ENCODE measurements around the gene COPZ1. TPM values are rescaled to one million over a fixed set of nuclear protein-coding genes. Genes with fewer than 3 reads are reported as not detected.

COPZ1 gene
- total RNA-seq, 1 experiment from 2014 or later = 104 TPM

- Mint-ChIP-seq H3K4me3 (no peak overlapping the region), H3K36me3 (ENCODE audit: insufficient read depth in 1 of 3, low read depth in 3 of 3) (peaks cover 19 to 35% (median 31%) of the 10 kb centered on the region in 3 experiments; a peak in 6 of 7 replicates), H3K27me3 (ENCODE audit: low read depth) (no peaks in the 10 kb centered on the region), H3K4me1 (peaks cover 2 to 3% of the 10 kb centered on the region in 2 experiments; a peak in 2 of 4 replicates), H3K27ac (no peak overlapping the region), H3K9me3 (no peaks in the 10 kb centered on the region)
- H4K20me1 ChIP-seq (ENCODE audit: control insufficient read depth, insufficient read depth, insufficient read length) = no peaks in the 10 kb centered on the region
- H3K4me1 ChIP-seq (ENCODE audit: insufficient read depth, low read length) = no peaks in the 10 kb centered on the region
- no peak overlapping the region for H3K27ac ChIP-seq (ENCODE audit: insufficient read length, low read depth, low read length)
- no peak for DNase-seq
- H3T11ph ChIP-seq (ENCODE audit: low read length) = no peak overlapping the region
- no peaks in the 10 kb centered on the region for H3K27me3 ChIP-seq (ENCODE audit: insufficient read depth, low read length)
- H3K9me3 ChIP-seq (ENCODE audit: control insufficient read depth, low read depth, low read length) = no peaks in the 10 kb centered on the region
- H3K4me2 ChIP-seq (ENCODE audit: insufficient read depth, insufficient read length, low read length) = no peak overlapping the region
- no peaks in the 10 kb centered on the region for H3K23me2 ChIP-seq (ENCODE audit: insufficient read length, low read depth, low read length, poor library complexity, severe bottlenecking)
- H2BK15ac ChIP-seq (ENCODE audit: low read depth, low read length) = no peak overlapping the region
- no peak overlapping the region for H2BK12ac ChIP-seq (ENCODE audit: insufficient read length, low read depth, low read length)
- no peak overlapping the region for H2BK120ac ChIP-seq (ENCODE audit: low read depth, low read length, poor library complexity, severe bottlenecking)
- H3K79me2 ChIP-seq (ENCODE audit: insufficient read depth, low read length) = no peaks in the 10 kb centered on the region
- H3K56ac ChIP-seq (ENCODE audit: insufficient read length, low read depth, low read length) = no peak overlapping the region
- H3K23ac ChIP-seq (ENCODE audit: insufficient read length, low read depth, low read length) = no peak overlapping the region
- no peak for TF ChIP-seq CTCF (conservative IDR thresholded peaks at IDR 0.05)
- H2BK5ac ChIP-seq (ENCODE audit: insufficient read length, low read length) = no peak overlapping the region
- H2BK20ac ChIP-seq (ENCODE audit: low read depth, low read length, poor library complexity, severe bottlenecking) = no peak overlapping the region
- H3K79me1 ChIP-seq (ENCODE audit: insufficient read depth, low read depth, low read length, poor library complexity, severe bottlenecking) = no peaks in the 10 kb centered on the region
- H3K9ac ChIP-seq (ENCODE audit: extremely low read depth, insufficient read length, low read length) = no peak overlapping the region
- H2AK5ac ChIP-seq (ENCODE audit: insufficient read length, low read length) = no peak overlapping the region
- WGBS (ENCODE audit: extremely low coverage, insufficient read length, low lambda C conversion rate) = no CpG with 5 or more reads among the region's 4 CpGs
- H4K91ac ChIP-seq (ENCODE audit: insufficient read length, low read depth, low read length) = no peak overlapping the region
- no peak overlapping the region for H2AFZ ChIP-seq (ENCODE audit: low read length)
- H4K8ac ChIP-seq (replicated peaks; ENCODE audit: insufficient read length, low read depth, low read length) = no peak overlapping the region
- no peak overlapping the region for H3K14ac ChIP-seq (ENCODE audit: insufficient read depth, low read length)
- no peak overlapping the region for H3K4ac ChIP-seq (ENCODE audit: low read depth, low read length)
- no peak overlapping the region for H4K5ac ChIP-seq (ENCODE audit: insufficient read length, low read depth, low read length)
- no peak overlapping the region for H3K18ac ChIP-seq (ENCODE audit: insufficient read length, low read depth, low read length)
Observed at GRCh38 chr12:54338698-54339296, 13.9 kb downstream of the COPZ1 start.

All from H9 (cell line).